ENCODE results near the gene SGPP1. TPM values are rescaled to one million over a fixed set of nuclear protein-coding genes. Genes with fewer than 3 reads are reported as not detected.

Gene SGPP1
- total and polyA plus RNA-seq, 2 of the 8 experiments (the other 6 are each of a cell fraction or from before 2014, with no cell fraction given) = 5.7 to 8.1 TPM

- no peak overlapping the region for H3K27ac ChIP-seq (ENCODE audit: low read depth, low read length)
- H3K56ac ChIP-seq (replicated peaks; ENCODE audit: insufficient read length, low read depth, low read length) = no peak overlapping the region
- DNase-seq (ENCODE audit: low read depth in 1 of 2, low spot score in 2 of 2) (no peak), FAIRE-seq (no peak)
- no peaks in the 10 kb centered on the region for H3K79me1 ChIP-seq (ENCODE audit: low read depth, low read length)
- 93% methylated on average over 2 of the region's 2 CpGs; no CpG with 5 or more reads in 1 of the 2 experiments for WGBS, 2 experiments (ENCODE audit: extremely low coverage in 1 of 2, insufficient coverage in 1 of 2, insufficient read length in 1 of 2, insufficient replicate concordance in 2 of 2, low coverage in 1 of 2, low lambda C conversion rate in 2 of 2, missing lambda C conversion rate in 1 of 2)
- H3K4ac ChIP-seq (replicated peaks; ENCODE audit: insufficient read length, low read depth, low read length) = no peak overlapping the region
- no peaks in the 10 kb centered on the region for H4K20me1 ChIP-seq (replicated peaks in 1 of 2; ENCODE audit: control insufficient read depth in 1 of 2, insufficient read depth in 2 of 2, low read length in 2 of 2)
- no peaks in the 10 kb centered on the region for H3K4me1 ChIP-seq (replicated peaks in 1 of 4; ENCODE audit: control insufficient read depth in 3 of 4, insufficient read depth in 4 of 4, low read length in 3 of 4)
- H2BK20ac ChIP-seq (ENCODE audit: low read length) = no peak overlapping the region
- H3K4me2 ChIP-seq (ENCODE audit: insufficient read depth in 1 of 2, low read depth in 2 of 2, low read length in 2 of 2) = no peak overlapping the region
- no peak overlapping the region for H2AFZ ChIP-seq (ENCODE audit: low read length)
- no peak overlapping the region for H2BK15ac ChIP-seq (ENCODE audit: low read length)
- ChIA-PET POLR2A (ENCODE audit: partially characterized antibody) (no interaction called here), CTCF (ENCODE audit: partially characterized antibody) (interaction anchor here (0.7 kb wide), 1 partner anchor 66 kb away, joined by 3 read pairs; no protein-coding TSS in a partner anchor)
- H4K8ac ChIP-seq (ENCODE audit: extremely low read depth, insufficient read depth, low read length) = no peak overlapping the region
- H3K79me2 ChIP-seq (ENCODE audit: control insufficient read depth in 1 of 2, insufficient read depth in 2 of 2, low read length in 2 of 2) = no peaks in the 10 kb centered on the region
- H4K91ac ChIP-seq (replicated peaks; ENCODE audit: insufficient read length, low read length) = no peak overlapping the region
- H4K5ac ChIP-seq (ENCODE audit: insufficient read length, low read depth, low read length) = no peak overlapping the region
- H3K36me3 ChIP-seq (ENCODE audit: control insufficient read depth in 2 of 4, insufficient read depth in 4 of 4, low read length in 3 of 4) = no peaks in the 10 kb centered on the region; a peak in 1 of 8 replicates
- no peak overlapping the region for H3K18ac ChIP-seq (ENCODE audit: extremely low read depth, low read length)
- no peak overlapping the region for H3K9ac ChIP-seq (replicated peaks in 1 of 4; ENCODE audit: extremely low read depth in 1 of 4, low read depth in 3 of 4, low read length in 3 of 4)
- no peak overlapping the region for H2AK5ac ChIP-seq (ENCODE audit: low read depth, low read length)
- no peak overlapping the region for H3K14ac ChIP-seq (ENCODE audit: insufficient read length)
- no peak overlapping the region for H3K4me3 ChIP-seq (ENCODE audit: extremely low read depth in 1 of 4, insufficient read depth in 2 of 4, low read depth in 3 of 4, low read length in 4 of 4)
- H2BK12ac ChIP-seq (ENCODE audit: low read depth, low read length) = no peak overlapping the region
- H2BK120ac ChIP-seq (replicated peaks; ENCODE audit: low read depth, low read length) = no peak overlapping the region
- H3K23me2 ChIP-seq (ENCODE audit: low read depth, low read length) = no peaks in the 10 kb centered on the region
- no peak overlapping the region for H3K23ac ChIP-seq (ENCODE audit: insufficient read length)
- peaks cover 7 to 11% of the 10 kb centered on the region in 2 experiments; a peak in 3 of 4 replicates for H3K9me3 ChIP-seq (ENCODE audit: insufficient read depth in 2 of 2, low read depth in 1 of 2, low read length in 1 of 2)
- H3K27me3 ChIP-seq (replicated peaks in 1 of 4; ENCODE audit: control insufficient read depth in 3 of 4, extremely low read depth in 1 of 4, insufficient read depth in 3 of 4, low read length in 3 of 4) = no peaks in the 10 kb centered on the region
- no peak overlapping the region for H2BK5ac ChIP-seq (ENCODE audit: low read depth, low read length)
- no peak for TF ChIP-seq CBX5 (IDR thresholded peaks at IDR 0.05; ENCODE audit: low read depth, low read length)
- no peak for TF ChIP-seq SIX5 (IDR thresholded peaks at IDR 0.05; ENCODE audit: low read depth, low read length)
- no peak for TF ChIP-seq SP4 (IDR thresholded peaks at IDR 0.05; ENCODE audit: low read length)
- TF ChIP-seq ATF3 (IDR thresholded peaks at IDR 0.05; ENCODE audit: insufficient read depth, low read depth, low read length) = no peak
- TF ChIP-seq BCL11A (IDR thresholded peaks at IDR 0.05; ENCODE audit: low read depth in 2 of 2, low read length in 2 of 2) = no peak
- no peak for TF ChIP-seq TCF12 (IDR thresholded peaks at IDR 0.05; ENCODE audit: low read depth, low read length)
- no peak for TF ChIP-seq TAF1 (IDR thresholded peaks at IDR 0.05; ENCODE audit: low read depth, low read length)
- no peak for TF ChIP-seq TEAD4 (IDR thresholded peaks at IDR 0.05; ENCODE audit: low read depth, low read length)
- TF ChIP-seq ATF2 (IDR thresholded peaks at IDR 0.05; ENCODE audit: low read length) = no peak
- TF ChIP-seq BRCA1 (IDR thresholded peaks at IDR 0.05; ENCODE audit: low read depth, low read length) = no peak
- TF ChIP-seq CHD2 (IDR thresholded peaks at IDR 0.05; ENCODE audit: low read length) = no peak
- no peak for TF ChIP-seq POLR2AphosphoS5 (IDR thresholded peaks at IDR 0.05; ENCODE audit: low read depth, low read length)
Observed at GRCh38 chr14:63715360-63715759, 12.5 kb downstream of the SGPP1 start.
